ENCODE data around the gene DEXI.

The DEXI gene

GRCh38 chr16:10984509-10984908 is 42.2 kb upstream of the DEXI start:
- no peak overlapping the region for H3K4me3 ChIP-seq (ENCODE audit: low read depth, low read length)
- no peak for TF ChIP-seq CTCF (IDR thresholded peaks at IDR 0.05; ENCODE audit: control insufficient read depth, extremely low read depth, insufficient read depth)
- no peak for DNase-seq (ENCODE audit: low read depth)

GRCh38 chr16:10983159-10983558 is 40.9 kb upstream of the DEXI start:
- DNase-seq (ENCODE audit: low read depth) = no peak
- peak; percentile 19; the same call in 1 of the 2 replicates for TF ChIP-seq CTCF (IDR thresholded peaks at IDR 0.05; ENCODE audit: control insufficient read depth, extremely low read depth, insufficient read depth)
- H3K4me3 ChIP-seq (ENCODE audit: low read depth, low read length) = no peak overlapping the region

DNA sequence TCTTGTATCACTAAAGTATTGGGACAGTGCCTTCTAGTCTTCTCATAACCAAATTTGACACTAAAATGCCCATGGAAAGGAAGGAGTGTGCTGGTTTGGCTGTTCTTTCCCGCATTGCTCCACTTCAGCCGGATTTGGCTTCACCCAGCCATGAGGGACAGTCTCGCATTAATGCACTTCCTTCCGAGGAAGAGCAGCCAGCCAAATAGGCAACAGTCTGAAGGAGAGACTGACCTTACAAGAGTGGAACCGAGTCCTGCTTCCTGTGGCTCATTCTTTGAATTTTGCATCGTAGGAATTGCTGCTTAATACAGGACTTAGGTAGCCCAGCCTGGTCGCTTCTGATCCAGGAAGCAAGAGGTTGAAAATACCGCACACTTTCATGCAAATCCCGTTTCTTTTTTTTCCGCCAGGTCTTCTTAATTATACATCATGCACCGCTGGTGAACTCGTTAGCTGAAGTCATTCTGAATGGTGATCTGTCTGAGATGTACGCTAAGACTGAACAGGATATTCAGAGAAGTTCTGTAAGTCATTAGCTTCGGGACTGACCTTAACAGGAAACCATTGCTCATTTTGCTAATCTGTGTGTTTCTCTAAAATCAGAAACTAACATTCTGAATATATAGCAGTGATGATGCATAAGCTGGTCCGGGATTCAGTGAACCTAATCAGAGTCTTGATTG is 40.3 kb upstream of the DEXI start:
- no peak for DNase-seq (ENCODE audit: low read depth)
- H3K4me3 ChIP-seq (ENCODE audit: low read depth, low read length) = no peak overlapping the region
- TF ChIP-seq CTCF (IDR thresholded peaks at IDR 0.05; ENCODE audit: control insufficient read depth, extremely low read depth, insufficient read depth) = no peak

DNA sequence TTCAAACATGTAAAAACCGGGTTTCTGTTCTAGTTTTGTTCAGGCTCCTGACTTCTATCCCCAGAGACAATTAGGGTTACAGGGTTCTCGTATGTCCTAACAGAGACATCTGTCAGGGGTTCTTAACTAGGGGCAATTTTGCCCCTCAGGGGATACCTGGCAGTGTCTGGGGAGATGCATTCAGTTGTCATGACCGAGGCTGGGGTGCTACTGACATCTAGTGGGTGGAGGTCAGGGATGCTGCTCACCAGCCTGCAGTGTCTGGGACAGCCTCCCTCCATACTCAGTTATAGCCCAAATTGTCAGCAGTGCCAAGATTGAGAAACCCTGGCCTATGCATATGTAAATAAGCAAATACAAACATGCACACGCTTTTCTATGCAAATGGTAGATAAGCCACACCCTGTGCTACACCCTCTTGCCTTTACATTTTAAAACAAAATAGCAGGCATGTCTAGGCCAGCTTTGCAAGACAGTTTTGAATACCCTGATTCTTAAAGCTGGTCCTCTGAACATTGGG is 39.5 kb upstream of the DEXI start:
- no peak overlapping the region for H3K4me3 ChIP-seq (ENCODE audit: low read depth, low read length)
- DNase-seq (ENCODE audit: low read depth) = peak; percentile 52
- TF ChIP-seq CTCF (IDR thresholded peaks at IDR 0.05; ENCODE audit: control insufficient read depth, extremely low read depth, insufficient read depth) = peak; percentile 70

DNA sequence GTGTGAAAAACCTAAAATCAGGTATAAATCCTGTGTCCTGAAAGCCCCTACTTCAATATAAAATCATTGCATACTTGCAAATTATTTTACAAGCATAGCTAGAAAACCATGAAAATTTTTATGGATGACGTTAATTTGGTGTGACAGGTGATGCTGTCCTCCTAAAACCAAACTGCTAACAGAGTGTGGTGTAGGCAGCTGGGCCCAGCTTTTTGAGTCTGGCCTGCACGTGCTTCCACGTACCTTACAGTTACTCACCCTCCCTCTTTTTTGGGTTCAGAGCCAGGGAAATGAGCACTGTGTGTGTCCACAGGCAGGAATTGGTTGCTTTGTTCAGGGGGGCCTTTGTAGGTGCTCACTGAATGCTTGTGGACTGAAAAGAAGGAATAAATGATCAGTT is 38.5 kb upstream of the DEXI start:
- no peak for TF ChIP-seq CTCF (IDR thresholded peaks at IDR 0.05; ENCODE audit: control insufficient read depth, extremely low read depth, insufficient read depth)
- DNase-seq (ENCODE audit: low read depth) = no peak
- no peak overlapping the region for H3K4me3 ChIP-seq (ENCODE audit: low read depth, low read length)

DNA sequence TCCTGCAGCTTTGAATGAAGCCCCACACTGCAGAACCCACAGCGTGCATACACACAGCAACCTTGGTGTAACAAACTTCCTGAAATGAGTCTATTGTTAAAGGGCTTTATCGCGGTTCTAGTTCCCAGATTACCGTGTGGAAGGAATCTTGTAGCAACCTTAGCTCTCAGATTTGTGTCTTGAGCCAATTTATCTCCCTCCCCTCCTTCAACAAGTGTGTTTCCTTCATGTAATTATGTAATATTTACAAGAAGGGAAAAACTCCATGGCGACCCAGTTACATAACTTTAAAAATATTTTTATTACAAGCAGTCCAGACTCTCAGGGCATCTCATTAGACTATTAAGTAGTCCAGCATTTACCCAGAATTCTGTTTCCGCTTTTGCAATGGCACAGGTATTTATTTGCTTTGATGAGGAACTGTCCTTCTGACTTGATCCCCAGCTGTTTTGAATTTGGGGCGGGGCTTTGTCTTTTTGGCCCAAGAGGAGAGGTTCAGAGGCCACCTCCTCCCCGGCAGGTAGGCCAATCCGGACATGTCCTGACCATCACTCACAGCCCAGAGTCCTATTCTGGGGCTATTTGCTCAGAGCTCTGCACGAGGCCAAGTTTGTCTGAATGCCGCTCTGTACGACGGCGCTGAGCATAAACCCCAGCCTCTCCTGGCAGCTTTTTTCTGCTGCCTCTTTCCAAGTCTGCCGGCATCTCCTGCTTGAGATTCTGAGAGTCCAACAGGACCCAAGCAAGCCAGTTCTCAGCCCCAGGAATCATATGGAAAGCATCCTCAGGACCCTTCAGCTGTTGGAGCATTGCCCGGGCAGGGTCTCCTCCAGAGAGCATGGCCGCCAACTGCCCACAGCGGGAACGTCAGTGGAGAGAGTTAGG is 37.7 kb upstream of the DEXI start:
- peak overlapping the region; percentile 12 for H3K4me3 ChIP-seq (ENCODE audit: low read depth, low read length)
- peak; percentile 99 for DNase-seq (ENCODE audit: low read depth)
- no peak for TF ChIP-seq CTCF (IDR thresholded peaks at IDR 0.05; ENCODE audit: control insufficient read depth, extremely low read depth, insufficient read depth)
